ENCODE results near the gene ZBTB16.

ZBTB16 gene

DNA sequence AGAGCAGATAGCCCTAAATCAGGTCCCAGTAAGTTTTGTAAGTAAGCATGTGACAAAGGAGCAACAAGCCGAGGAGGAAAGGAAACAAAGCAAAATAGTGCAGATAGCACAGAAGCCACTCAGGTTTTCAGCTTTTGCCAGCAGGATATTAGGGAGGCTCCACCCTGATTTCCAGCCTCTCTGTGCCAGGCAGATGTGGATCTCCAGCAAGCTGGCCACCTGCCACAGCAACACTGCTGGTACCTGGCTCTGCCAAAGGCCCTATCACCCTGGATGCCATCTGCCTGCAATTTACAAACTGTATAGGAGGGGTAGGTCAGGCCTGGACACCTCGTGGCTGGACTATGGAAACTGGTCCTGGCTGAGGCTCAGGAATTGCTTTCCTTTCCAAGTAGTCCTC is 224.5 kb downstream of the ZBTB16 start:
- POLR2A ChIA-PET, result no interaction called here
- CTCF ChIA-PET, result no interaction called here
- DNase-seq (ENCODE audit: extremely low spot score), result no peak
- TF ChIP-seq BHLHE40 (IDR thresholded peaks at IDR 0.05; ENCODE audit: borderline replicate concordance) (no peak), HDGF (IDR thresholded peaks at IDR 0.05; ENCODE audit: borderline replicate concordance) (no peak), L3MBTL2 (conservative IDR thresholded peaks at IDR 0.05) (no peak), ELF4 (IDR thresholded peaks at IDR 0.05) (no peak), SUZ12 (IDR thresholded peaks at IDR 0.05) (no peak), FOXM1 (IDR thresholded peaks at IDR 0.05; ENCODE audit: borderline replicate concordance) (no peak), FOXA1 (IDR thresholded peaks at IDR 0.05) (no peak), SP1 (IDR thresholded peaks at IDR 0.05) (no peak), LEF1 (IDR thresholded peaks at IDR 0.05; ENCODE audit: borderline replicate concordance) (no peak), FOXK2 (IDR thresholded peaks at IDR 0.05) (no peak), NFRKB (IDR thresholded peaks at IDR 0.05) (no peak), ZNF384 (IDR thresholded peaks at IDR 0.05) (no peak)
- TF ChIP-seq, protein P1, sequence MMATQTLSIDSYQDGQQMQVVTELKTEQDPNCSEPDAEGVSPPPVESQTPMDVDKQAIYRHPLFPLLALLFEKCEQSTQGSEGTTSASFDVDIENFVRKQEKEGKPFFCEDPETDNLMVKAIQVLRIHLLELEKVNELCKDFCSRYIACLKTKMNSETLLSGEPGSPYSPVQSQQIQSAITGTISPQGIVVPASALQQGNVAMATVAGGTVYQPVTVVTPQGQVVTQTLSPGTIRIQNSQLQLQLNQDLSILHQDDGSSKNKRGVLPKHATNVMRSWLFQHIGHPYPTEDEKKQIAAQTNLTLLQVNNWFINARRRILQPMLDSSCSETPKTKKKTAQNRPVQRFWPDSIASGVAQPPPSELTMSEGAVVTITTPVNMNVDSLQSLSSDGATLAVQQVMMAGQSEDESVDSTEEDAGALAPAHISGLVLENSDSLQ (IDR thresholded peaks at IDR 0.05), result no peak

- TF ChIP-seq ARNT (IDR thresholded peaks at IDR 0.05) (no peak), SP1 (IDR thresholded peaks at IDR 0.05) (no peak), L3MBTL2 (conservative IDR thresholded peaks at IDR 0.05) (no peak), NFRKB (IDR thresholded peaks at IDR 0.05) (no peak), LEF1 (IDR thresholded peaks at IDR 0.05; ENCODE audit: borderline replicate concordance) (no peak), FOXM1 (IDR thresholded peaks at IDR 0.05; ENCODE audit: borderline replicate concordance) (no peak), HDGF (IDR thresholded peaks at IDR 0.05; ENCODE audit: borderline replicate concordance) (no peak), ZNF384 (IDR thresholded peaks at IDR 0.05) (no peak), FOXK2 (IDR thresholded peaks at IDR 0.05) (no peak), TARDBP (IDR thresholded peaks at IDR 0.05) (no peak), ELF4 (IDR thresholded peaks at IDR 0.05) (no peak)
- TF ChIP-seq, protein P1 (IDR thresholded peaks at IDR 0.05), result no peak
- no peak for DNase-seq (ENCODE audit: extremely low spot score)
- ChIA-PET CTCF (no interaction called here), POLR2A (no interaction called here)
These were observed 225.4 kb downstream of the ZBTB16 start for GRCh38 chr11:114284914-114285313.

DNA sequence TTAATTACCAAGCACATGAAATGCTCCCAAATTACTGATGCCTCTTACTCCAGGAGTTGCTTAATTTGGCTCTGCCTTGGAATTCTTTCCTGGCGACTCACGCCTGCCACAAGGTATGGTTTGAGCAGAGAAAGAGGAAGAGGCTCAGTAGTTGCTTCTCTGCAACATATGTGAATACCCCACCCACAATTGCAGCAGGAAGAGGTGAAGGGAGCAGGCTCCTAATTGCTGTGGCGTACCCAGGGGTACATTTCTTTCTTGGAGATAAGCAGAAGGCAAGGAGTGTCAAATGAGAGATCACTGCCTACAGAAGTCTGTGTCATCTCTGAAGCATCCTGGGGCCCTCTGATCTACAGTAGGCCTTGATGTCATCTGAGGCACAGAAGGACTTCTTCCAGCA is 226.1 kb downstream of the ZBTB16 start:
- POLR2A ChIA-PET, result no interaction called here

GRCh38 chr11:114286229-114286628 is 226.7 kb downstream of the ZBTB16 start:
- no peak for DNase-seq (ENCODE audit: extremely low spot score)
- TF ChIP-seq L3MBTL2 (conservative IDR thresholded peaks at IDR 0.05) (no peak), ELF4 (IDR thresholded peaks at IDR 0.05) (no peak), NFRKB (IDR thresholded peaks at IDR 0.05) (no peak), FOXK2 (IDR thresholded peaks at IDR 0.05) (no peak), CTBP1 (IDR thresholded peaks at IDR 0.05; ENCODE audit: borderline replicate concordance) (no peak), SUZ12 (IDR thresholded peaks at IDR 0.05) (no peak), BHLHE40 (IDR thresholded peaks at IDR 0.05; ENCODE audit: borderline replicate concordance) (no peak), SP1 (IDR thresholded peaks at IDR 0.05) (no peak), TARDBP (IDR thresholded peaks at IDR 0.05) (no peak)
- TF ChIP-seq, protein P1 (IDR thresholded peaks at IDR 0.05), result no peak
- ChIA-PET POLR2A (no interaction called here), CTCF (no interaction called here)

More for the DNA sequence above, 226.1 kb downstream of the ZBTB16 start:
- TF ChIP-seq BHLHE40 (IDR thresholded peaks at IDR 0.05; ENCODE audit: borderline replicate concordance) (no peak), FOXA1 (IDR thresholded peaks at IDR 0.05) (no peak), FOXM1 (IDR thresholded peaks at IDR 0.05; ENCODE audit: borderline replicate concordance) (no peak), LEF1 (IDR thresholded peaks at IDR 0.05; ENCODE audit: borderline replicate concordance) (no peak), NFRKB (IDR thresholded peaks at IDR 0.05) (no peak), ELF4 (IDR thresholded peaks at IDR 0.05) (no peak), HDGF (IDR thresholded peaks at IDR 0.05; ENCODE audit: borderline replicate concordance) (no peak), CTBP1 (IDR thresholded peaks at IDR 0.05; ENCODE audit: borderline replicate concordance) (no peak), TARDBP (IDR thresholded peaks at IDR 0.05) (no peak), SUZ12 (IDR thresholded peaks at IDR 0.05) (no peak), L3MBTL2 (conservative IDR thresholded peaks at IDR 0.05) (no peak), SP1 (IDR thresholded peaks at IDR 0.05) (no peak), ARNT (IDR thresholded peaks at IDR 0.05) (no peak), FOXK2 (IDR thresholded peaks at IDR 0.05) (no peak), ZNF384 (IDR thresholded peaks at IDR 0.05) (no peak)
- TF ChIP-seq, protein P1 (IDR thresholded peaks at IDR 0.05), result no peak
- CTCF ChIA-PET, result no interaction called here
- no peak for DNase-seq (ENCODE audit: extremely low spot score)

DNA sequence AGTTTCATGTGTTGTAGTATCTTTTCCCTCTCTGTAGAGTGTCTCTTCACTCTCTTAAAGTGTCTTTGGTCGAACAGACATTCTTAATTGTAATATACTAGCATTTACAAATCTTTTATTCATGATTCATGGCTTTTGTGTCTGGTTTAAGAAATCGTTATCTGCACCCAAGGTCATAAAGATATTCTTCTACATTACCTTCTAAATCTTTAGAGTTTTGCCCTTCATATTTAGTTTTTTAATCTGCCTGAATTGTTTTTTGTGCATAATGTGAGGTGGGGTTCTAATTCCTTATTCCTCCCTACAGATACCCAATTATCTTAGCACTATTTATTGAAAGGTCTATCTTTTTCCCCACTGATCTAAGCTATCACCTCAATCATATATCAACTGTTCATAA is 227.6 kb downstream of the ZBTB16 start:
- ChIA-PET CTCF (no interaction called here), POLR2A (no interaction called here)
- TF ChIP-seq FOXM1 (IDR thresholded peaks at IDR 0.05; ENCODE audit: borderline replicate concordance) (no peak), BHLHE40 (IDR thresholded peaks at IDR 0.05; ENCODE audit: borderline replicate concordance) (no peak), FOXK2 (IDR thresholded peaks at IDR 0.05) (no peak), L3MBTL2 (conservative IDR thresholded peaks at IDR 0.05) (no peak), TARDBP (IDR thresholded peaks at IDR 0.05) (no peak), ELF4 (IDR thresholded peaks at IDR 0.05) (no peak), CTBP1 (IDR thresholded peaks at IDR 0.05; ENCODE audit: borderline replicate concordance) (no peak), NFRKB (IDR thresholded peaks at IDR 0.05) (no peak), ZNF384 (IDR thresholded peaks at IDR 0.05) (no peak)
- no peak for DNase-seq (ENCODE audit: extremely low spot score)

- CTCF ChIA-PET, result no interaction called here
- POLR2A ChIA-PET, result no interaction called here
- no peak for DNase-seq (ENCODE audit: extremely low spot score)
- TF ChIP-seq, protein P1 (IDR thresholded peaks at IDR 0.05), result no peak
- TF ChIP-seq CTBP1 (IDR thresholded peaks at IDR 0.05; ENCODE audit: borderline replicate concordance), result no peak
- TF ChIP-seq L3MBTL2 (conservative IDR thresholded peaks at IDR 0.05), result no peak
- no peak for TF ChIP-seq SP1 (IDR thresholded peaks at IDR 0.05)
- TF ChIP-seq LEF1 (IDR thresholded peaks at IDR 0.05; ENCODE audit: borderline replicate concordance), result no peak
- no peak for TF ChIP-seq TARDBP (IDR thresholded peaks at IDR 0.05)
- TF ChIP-seq SUZ12 (IDR thresholded peaks at IDR 0.05), result no peak
- TF ChIP-seq ARNT (IDR thresholded peaks at IDR 0.05), result no peak
- TF ChIP-seq FOXK2 (IDR thresholded peaks at IDR 0.05), result no peak
- TF ChIP-seq FOXM1 (IDR thresholded peaks at IDR 0.05; ENCODE audit: borderline replicate concordance), result no peak
- TF ChIP-seq HDGF (IDR thresholded peaks at IDR 0.05; ENCODE audit: borderline replicate concordance), result no peak
These were observed 228.6 kb downstream of the ZBTB16 start for GRCh38 chr11:114288136-114288535.

Measured in HEK293T (cell line).